NOMO-1 treated with dmso at 0.1 percent for 144 hours (cell line): Measurements from ENCODE around the gene SPCS3.
"Not testable (repeated sequence)": the region's sequence is repeated elsewhere in the genome, so short reads cannot be mapped to it uniquely, and the experiment has no call there.

Experiments used
- DNase-seq: peaks from one replicate; lab custom pipeline; 2025; ENCODE audit not compliant: unreplicated experiment; lab: John Stamatoyannopoulos, UW

SPCS3 gene

GRCh38 chr4:176319704-176320339 is at the start of gene SPCS3:
SPCS3 (plus strand) TSS chr4:176319966; CDS start chr4:176320077, 111 bp downstream.
- DNase-seq = peak; percentile 92

- no peak for DNase-seq
These were observed 49.1 kb upstream of the SPCS3 start for GRCh38 chr4:176270669-176271068.

- DNase-seq = no peak
These were observed 48.0 kb upstream of the SPCS3 start for GRCh38 chr4:176271749-176272148.

- DNase-seq = no peak
These were observed 47.0 kb upstream of the SPCS3 start for GRCh38 chr4:176272799-176273198.

GRCh38 chr4:176273736-176274135 is 46.0 kb upstream of the SPCS3 start:
- DNase-seq = no peak

- DNase-seq = no peak
These were observed 45.3 kb upstream of the SPCS3 start for GRCh38 chr4:176274441-176274840.

GRCh38 chr4:176276710-176277109 is 43.1 kb upstream of the SPCS3 start:
- DNase-seq = no peak

GRCh38 chr4:176277162-176277904 is 42.4 kb upstream of the SPCS3 start:
- DNase-seq = no peak

- not testable (repeated sequence) for DNase-seq
These were observed 40.2 kb upstream of the SPCS3 start for GRCh38 chr4:176279560-176279959.

- DNase-seq = no peak
These were observed 33.0 kb upstream of the SPCS3 start for GRCh38 chr4:176286728-176287127.

- DNase-seq = no peak
These were observed 32.2 kb upstream of the SPCS3 start for GRCh38 chr4:176287546-176287945.

- DNase-seq = no peak
These were observed 31.7 kb upstream of the SPCS3 start for GRCh38 chr4:176288020-176288419.

GRCh38 chr4:176289561-176289960 is 30.2 kb upstream of the SPCS3 start:
- no peak for DNase-seq

GRCh38 chr4:176290520-176290919 is 29.2 kb upstream of the SPCS3 start:
- DNase-seq = no peak

- no peak for DNase-seq
These were observed 28.0 kb upstream of the SPCS3 start for GRCh38 chr4:176291748-176292147.

GRCh38 chr4:176292920-176293319 is 26.8 kb upstream of the SPCS3 start:
- DNase-seq = no peak

- DNase-seq = no peak
These were observed 26.1 kb upstream of the SPCS3 start for GRCh38 chr4:176293660-176294059.

- DNase-seq = not testable (repeated sequence)
These were observed 23.9 kb upstream of the SPCS3 start for GRCh38 chr4:176295907-176296306.

- no peak for DNase-seq
These were observed 21.1 kb upstream of the SPCS3 start for GRCh38 chr4:176298664-176299063.

GRCh38 chr4:176300036-176300435 is 19.7 kb upstream of the SPCS3 start:
- DNase-seq = no peak

GRCh38 chr4:176300565-176300964 is 19.2 kb upstream of the SPCS3 start:
- DNase-seq = no peak
